Activated CD4-positive, alpha-beta T cell treated with anti-CD3 and anti-CD28 coated beads, Interleukin-2, amount 50 U/mL, for 48 hours (primary cell): ENCODE results near the gene GCNT2.

Experiments used
- DNase-seq, 2 experiments: peaks; one replicate each; pipeline ENCODE4 v3.0.0-alpha.2; 2020

GCNT2 gene

DNA sequence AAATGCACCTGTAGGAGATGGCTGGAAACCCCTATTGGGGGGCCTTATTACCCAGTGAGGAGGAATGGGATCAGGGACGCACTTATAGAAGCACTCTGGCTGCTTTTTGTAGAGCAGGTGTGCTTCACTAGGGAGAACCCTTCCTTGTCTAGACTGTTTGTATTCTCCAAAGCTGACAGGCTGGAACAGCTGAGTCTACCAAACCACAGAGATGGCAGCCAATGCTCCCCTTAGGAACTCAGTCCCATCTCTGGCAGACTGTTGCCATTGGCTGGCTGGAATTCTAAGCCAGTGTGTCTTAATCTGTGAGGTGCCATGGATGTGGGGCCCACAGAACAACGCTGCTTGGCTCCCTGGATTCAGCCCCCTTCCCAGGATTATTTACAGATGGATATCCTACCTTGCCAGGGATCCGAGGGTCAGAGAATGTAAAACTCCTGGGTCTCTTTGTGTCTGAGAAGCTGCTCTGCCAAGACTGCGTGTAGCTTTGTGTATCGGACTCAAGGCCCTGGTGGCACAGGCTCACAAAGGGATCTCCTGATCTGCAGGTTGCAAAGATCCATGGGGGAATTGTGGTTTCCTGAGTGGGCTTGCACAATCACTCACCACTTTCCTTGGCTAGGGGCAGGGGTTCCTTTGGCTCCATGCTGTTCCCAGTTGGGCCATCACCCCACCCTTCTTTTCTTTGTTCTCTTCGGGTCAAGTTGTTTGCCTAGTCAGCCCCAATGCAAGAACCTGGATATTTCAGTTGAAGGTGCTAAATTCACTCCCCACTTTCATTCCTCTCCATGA is 147.2 kb downstream of the GCNT2 start:
- DNase-seq, result no peak

DNA sequence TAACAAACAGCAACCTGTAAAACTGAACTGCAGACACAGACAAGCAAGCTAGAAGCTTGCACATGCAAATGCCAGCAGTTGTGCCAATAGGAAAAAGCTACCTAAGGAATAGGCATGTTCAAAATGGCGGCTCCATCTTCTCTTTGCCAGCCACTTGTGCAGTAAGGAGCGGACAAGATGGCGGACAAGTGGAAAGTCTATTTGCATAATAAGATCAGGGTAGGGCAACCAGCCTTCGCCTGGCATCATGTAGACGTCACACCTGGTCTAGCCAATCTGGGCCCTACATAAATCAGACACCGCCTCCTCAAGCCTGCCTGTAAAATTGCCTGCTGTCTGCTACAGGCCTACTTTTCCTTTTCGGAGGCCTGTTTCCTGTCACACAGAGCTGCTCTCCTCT is 155.3 kb downstream of the GCNT2 start:
- no peak for DNase-seq

DNA sequence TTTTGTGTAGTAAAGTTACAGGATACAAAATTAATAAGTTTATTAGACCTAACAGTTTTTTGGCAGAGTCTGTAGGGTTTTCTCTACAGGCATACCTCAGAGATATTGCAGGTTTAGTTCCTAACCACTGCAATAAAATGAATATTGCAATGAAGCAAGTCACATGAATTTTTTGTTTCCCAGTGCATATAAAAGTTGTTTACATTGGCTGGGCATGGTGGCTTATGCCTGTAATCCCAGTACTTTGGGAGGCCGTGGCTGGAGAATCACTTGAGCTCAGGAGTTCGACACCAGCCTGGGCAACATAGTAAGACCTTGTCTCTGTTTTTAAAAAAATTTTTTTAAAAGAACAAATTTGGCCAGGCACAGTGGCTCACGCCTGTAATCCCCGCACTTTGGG is 157.3 kb downstream of the GCNT2 start:
- DNase-seq, result no peak
